ENCODE measurements around the gene SRCAP.

Gene SRCAP

DNA sequence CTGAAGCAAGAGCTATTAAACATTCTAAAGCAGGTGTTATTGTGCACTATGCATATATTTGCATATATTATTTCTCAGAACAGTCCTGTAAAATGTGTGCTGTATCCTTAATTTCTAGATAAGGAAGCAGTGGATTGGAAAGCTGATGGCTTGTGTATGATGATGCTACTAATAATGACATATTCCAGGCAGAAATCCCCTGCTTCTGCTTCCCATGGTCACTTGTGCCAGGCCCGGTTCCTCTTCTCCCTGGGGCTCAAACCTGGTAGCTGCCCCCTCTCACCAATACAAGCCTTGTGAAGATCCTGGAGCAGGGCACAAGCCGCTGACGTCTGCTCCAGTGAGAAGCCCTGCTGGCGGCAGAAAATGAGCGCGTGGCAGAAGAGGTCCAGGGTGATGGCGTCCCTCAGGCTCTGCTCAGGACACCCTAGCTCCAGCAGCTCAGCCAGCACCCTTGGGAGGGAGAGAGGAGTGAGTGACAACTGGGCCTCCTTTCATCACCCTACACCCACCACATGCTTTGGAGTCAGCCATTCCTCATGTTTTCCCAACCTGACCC, 61.1 kb downstream of the SRCAP start:
- no peak for FAIRE-seq

GRCh38 chr16:30760577-30761426, 61.8 kb downstream of the SRCAP start:
- no peak for FAIRE-seq

- FAIRE-seq = no peak
Measured at GRCh38 chr16:30761427-30761927, 62.5 kb downstream of the SRCAP start.

DNA sequence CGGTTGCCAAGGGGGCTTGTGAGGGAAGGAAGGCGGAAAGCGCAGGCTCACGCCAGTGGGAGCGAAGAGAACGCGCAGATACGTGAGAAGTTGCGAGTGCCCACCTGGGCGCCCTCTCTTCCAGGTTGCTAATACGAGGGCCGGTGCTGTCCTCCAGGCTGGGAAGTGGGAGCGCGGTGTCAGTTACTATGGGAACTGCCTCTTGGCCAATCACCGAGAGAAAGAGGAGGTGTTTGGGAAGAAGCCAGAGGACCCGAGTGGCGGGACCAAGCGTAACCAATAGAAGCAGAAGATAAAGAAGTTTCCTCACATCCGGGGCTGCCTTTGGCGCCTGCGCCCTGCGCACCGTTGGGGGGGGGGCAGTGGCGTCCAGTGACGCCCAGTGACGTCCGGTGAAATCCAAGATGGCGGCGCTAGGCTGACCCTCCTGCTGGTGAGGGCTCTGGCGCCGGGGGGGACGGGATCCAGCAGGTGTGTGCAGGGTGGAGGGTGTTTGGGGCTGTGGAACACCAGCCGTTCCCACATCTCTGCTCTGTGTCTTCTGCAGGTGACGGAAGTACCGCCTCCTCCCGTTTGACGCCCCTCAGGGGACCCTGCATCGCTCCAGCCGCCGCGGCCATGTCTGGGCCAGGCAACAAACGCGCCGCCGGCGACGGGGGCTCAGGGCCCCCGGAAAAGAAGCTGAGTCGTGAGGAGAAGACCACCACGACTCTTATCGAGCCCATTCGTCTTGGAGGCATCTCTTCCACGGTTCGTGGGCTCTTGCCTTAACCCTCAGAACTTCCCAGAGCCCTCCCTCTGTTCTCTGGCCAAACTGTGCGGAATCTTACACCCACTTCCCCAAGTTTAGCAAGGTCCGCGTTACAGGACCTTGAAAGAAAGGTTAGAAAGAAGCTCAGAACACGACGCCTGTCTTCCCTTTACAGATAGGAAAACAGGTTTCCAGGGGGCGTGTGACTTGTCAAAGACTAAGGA, 63.2 kb downstream of the SRCAP start, which contains the start of the genes CFAP119 and RNF40:
TSS of gene CFAP119 (minus strand) at position 135 of the 975 bp plus-strand sequence. CDS start 314 bp downstream, outside the sequence.
TSS of gene RNF40 (plus strand) at position 395 of the 975 bp plus-strand sequence. CDS start at position 619, 224 bp downstream.
- FAIRE-seq = peak; percentile 98

GRCh38 chr16:30762991-30763725, 64.2 kb downstream of the SRCAP start:
- FAIRE-seq = no peak

- no peak for FAIRE-seq
Measured at GRCh38 chr16:30764086-30764485, 65.1 kb downstream of the SRCAP start.

- FAIRE-seq = no peak
Measured at GRCh38 chr16:30764816-30765465, 66.0 kb downstream of the SRCAP start.

DNA sequence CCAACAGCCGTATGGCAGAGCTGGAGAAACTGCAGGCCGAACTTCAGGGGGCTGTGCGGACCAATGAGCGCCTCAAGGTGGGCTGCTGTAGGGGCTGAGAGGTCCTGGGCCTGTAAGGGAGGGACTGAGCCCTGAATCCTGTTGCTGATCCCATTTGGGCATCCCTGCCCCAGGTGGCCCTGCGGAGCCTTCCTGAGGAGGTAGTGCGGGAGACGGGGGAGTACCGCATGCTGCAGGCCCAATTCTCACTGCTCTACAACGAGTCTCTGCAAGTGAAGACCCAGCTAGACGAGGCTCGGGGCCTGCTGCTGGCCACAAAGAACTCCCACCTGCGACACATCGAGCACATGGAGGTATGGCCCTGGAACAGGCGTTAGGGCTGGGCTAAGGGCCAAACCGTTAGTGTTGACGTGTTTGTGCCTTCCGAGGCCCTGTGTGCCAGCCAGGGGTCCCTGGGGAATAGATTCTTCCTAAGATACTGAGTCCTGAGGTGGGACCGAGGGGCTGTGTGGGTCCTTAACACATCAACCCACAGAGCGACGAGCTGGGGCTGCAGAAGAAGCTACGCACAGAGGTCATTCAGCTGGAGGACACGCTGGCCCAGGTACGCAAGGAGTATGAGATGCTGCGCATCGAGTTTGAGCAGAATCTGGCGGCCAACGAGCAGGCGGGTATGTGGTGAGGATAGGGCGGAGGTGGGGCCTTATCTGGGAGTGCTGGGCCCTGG, 67.4 kb downstream of the SRCAP start:
- no peak for FAIRE-seq

DNA sequence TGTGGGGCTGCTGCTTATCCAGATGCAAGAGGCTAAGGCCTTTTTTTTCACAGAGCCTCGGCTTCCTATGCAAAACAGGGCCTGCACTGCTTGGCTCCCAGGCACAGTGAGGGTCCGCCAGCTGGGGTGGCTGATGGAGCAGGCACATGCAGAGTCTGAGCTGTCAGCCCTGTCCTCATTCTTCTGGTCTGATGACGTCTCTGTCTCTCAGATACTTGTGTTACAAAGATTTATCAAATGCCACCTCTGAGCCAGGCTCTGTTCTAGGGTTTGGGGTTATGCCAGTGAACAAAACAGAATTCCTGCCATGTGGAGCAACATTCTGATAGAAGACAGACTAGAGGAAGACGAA, 67.9 kb downstream of the SRCAP start:
- no peak for FAIRE-seq

DNA sequence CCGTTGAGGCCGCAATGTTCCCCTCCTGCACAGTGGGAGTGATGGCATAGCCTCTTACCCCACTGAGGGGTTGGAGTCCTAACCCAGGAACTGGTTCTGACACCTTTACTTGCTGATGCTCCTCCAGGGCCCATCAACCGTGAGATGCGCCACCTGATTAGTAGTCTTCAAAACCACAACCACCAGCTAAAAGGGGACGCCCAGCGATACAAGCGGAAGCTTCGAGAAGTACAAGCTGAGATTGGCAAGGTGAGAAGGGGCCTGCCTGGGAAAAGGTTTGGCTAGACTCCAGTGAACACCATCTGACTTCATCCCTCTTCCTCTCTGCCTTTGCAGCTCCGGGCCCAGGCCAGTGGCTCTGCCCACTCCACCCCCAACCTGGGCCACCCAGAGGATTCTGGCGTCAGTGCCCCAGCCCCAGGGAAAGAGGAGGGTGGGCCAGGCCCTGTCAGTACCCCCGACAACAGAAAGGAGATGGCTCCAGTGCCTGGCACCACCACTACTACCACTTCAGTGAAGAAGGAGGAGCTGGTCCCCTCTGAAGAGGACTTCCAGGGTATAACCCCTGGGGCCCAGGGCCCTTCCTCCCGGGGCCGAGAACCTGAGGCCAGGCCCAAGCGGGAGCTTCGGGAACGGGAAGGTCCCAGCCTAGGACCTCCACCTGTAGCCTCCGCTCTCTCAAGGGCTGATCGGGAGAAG, 68.9 kb downstream of the SRCAP start:
- FAIRE-seq = no peak

DNA sequence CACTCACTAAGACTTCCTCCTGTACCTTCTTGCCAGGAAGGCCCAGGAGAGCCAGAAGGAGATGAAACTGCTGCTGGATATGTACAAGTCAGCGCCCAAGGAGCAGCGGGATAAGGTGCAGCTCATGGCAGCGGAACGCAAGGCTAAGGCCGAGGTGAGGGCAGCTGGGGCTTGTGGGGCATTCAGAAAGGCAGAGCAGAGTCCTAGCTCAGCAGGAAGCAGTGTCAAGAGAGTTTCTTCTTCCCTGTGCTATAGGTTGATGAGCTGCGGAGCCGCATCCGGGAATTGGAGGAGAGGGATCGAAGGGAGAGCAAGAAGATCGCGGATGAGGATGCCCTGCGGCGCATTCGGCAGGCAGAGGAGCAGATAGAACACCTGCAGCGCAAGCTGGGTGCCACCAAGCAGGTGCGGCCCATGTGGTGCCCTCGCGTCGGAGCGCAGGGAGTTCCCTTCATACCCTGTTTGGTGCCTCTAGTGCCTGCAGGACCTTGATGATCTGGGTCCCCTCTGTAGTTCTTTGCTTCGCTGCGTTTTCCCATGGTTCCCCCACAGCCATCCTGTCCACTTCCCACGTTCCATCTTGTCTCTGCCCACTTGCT, 69.7 kb downstream of the SRCAP start:
- no peak for FAIRE-seq

DNA sequence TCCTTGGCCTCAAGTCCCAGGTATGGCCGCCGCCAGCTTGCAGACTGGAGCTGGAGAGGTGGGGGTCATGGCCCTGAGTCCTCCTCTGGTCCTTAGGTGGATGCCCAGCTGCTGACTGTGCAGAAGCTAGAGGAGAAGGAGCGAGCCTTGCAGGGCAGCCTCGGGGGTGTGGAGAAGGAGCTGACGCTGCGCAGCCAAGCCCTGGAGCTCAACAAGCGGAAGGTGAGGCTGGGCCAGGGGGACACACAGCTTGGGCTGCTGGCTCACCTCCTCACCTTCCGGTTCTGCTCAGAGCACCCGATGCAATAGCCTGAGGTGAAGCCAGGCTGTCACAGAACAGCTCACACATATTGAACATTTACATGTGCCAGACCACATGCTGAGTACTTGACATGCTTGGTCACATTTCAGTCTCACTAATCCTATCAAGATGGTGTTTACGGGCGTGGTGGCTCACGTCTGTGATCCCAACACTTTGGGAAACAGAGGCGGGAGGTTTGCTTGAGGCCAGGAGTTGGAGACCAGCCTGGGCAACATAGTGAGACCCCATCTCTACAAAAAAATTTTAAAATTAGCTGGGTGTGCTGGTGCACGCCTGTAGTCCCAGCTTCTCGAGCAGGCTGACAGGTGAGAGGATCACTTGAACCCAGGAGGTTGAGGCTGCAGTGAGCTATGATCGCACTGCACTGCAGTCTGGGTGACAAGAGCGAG, 70.6 kb downstream of the SRCAP start:
- no peak for FAIRE-seq

- no peak for FAIRE-seq
Measured at GRCh38 chr16:30771726-30772125, 72.8 kb downstream of the SRCAP start.

DNA sequence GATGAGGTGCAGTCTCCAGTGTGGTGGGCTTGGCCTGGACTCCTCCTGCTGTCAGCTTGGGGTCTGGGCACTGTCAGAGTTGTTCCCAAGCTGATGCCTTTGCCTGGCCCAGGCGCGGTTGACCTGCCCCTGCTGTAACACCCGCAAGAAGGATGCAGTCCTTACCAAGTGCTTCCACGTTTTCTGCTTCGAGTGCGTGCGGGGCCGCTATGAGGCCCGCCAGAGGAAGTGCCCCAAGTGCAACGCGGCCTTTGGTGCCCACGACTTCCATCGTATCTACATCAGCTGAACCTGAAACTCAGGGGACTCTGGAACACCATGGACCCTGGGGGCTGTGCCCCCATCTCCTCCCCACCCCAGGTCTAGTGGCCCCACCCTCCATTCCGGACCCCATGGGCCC, 74.9 kb downstream of the SRCAP start:
- FAIRE-seq = no peak

- FAIRE-seq = no peak
Measured at GRCh38 chr16:30774367-30775130, 75.6 kb downstream of the SRCAP start.

DNA sequence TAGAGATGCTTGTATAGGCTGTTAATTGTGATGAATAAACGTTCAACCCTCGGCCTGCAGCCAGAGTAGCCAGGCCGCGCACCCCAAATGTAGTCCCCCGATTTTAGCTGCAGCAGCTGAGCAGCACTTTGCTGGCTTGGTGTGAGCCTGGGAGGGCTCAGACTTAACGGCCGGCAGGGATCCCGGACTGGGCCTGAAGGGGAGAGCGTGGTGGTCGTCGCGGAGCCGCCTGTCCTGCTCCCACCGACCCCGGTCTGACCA, 76.1 kb downstream of the SRCAP start:
- no peak for FAIRE-seq

DNA sequence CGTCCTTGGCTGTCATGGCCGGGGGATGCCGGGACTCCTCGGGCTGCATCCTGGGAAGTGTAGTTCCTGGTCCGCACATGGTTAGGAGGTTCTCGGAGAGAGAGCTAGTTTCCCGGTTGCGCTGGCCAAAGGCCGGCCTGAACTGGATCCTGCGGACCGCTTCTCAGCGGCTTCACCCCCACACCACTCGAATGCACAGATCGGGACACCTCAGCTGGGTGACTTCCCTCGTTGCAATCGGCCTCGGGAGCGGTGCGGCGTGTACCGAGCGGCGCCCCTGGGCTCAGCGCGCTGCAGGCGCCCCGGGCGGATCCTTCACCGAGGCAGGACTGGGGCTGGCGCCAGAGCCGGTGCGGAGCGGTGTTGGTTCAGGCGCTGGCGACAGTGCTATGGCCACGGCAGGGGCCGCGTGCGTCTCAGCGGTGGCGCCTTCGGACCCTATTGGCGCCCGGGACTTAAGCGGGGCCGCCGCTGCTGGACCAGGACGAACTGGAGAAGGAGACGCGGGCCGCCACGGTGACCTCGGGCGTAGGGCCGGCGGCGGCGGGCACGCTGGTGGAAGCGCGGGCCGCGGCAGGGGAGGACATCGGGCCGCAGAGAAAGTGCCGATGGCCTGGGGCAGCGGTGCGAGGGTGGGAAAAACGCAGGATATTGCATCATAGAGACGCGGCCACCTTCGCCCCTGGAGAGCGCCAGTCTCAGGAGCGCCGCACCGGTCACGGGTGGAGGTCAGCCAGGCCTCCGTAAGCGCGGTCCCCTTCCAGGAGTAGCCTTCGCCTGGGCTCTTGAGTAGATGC, 76.6 kb downstream of the SRCAP start:
- FAIRE-seq = no peak

Data from A204.1 (cell line).